H1 (cell line): ENCODE results near the gene MAIP1. TPM values are rescaled to one million over a fixed set of nuclear protein-coding genes. Genes with fewer than 3 reads are reported as not detected.

Experiments
- CTCF ChIA-PET: fragments of 300-600 bp; sonication (Branson Sonifier 250); formaldehyde crosslinking; loops from one replicate; lab custom pipeline; 2021; ENCODE audit not compliant: partially characterized antibody; lab: Charles Lee
- POLR2A ChIA-PET: fragments of 300-600 bp; sonication (Branson Sonifier 250); formaldehyde crosslinking; loops from one replicate; lab custom pipeline; 2021; ENCODE audit warnings: inconsistent platforms; ENCODE audit not compliant: partially characterized antibody; lab: Charles Lee
- DNase-seq, 2 experiments: peaks; one replicate each; pipeline versions ENCODE4 v3.0.0 to v3.0.0-alpha.2; 2010 to 2022; ENCODE audit warnings: low spot score in 2 of 2, low read depth in 1 of 2, mixed read lengths in 1 of 2
- FAIRE-seq: peaks from 2 replicates; lab custom pipeline; 2011; peaks lifted over from hg19 to GRCh38; lab: Jason Lieb, UNC
- H2AFZ ChIP-seq: 2 replicates; pipeline ENCODE4 v1.8.1; 2012; ENCODE audit warnings: low read length, inconsistent platforms
- H2AK5ac ChIP-seq: 2 replicates; pipeline ENCODE4 v1.6.1; 2013; ENCODE audit warnings: low read depth, low read length
- H2BK120ac ChIP-seq: replicated peaks from 2 replicates; pipeline ENCODE3; 2013; ENCODE audit warnings: low read depth, low read length, inconsistent platforms
- H2BK12ac ChIP-seq: 2 replicates; pipeline ENCODE4 v1.6.1; 2013; ENCODE audit warnings: low read depth, low read length
- H2BK15ac ChIP-seq: 2 replicates; pipeline ENCODE4 v1.6.1; 2013; ENCODE audit warnings: low read length
- H2BK20ac ChIP-seq: 2 replicates; pipeline ENCODE4 v1.6.1; 2013; ENCODE audit warnings: low read length
- H2BK5ac ChIP-seq: 2 replicates; pipeline ENCODE4 v1.6.1; 2013; ENCODE audit warnings: low read depth, low read length
- H3K14ac ChIP-seq: 2 replicates; pipeline ENCODE4 v1.6.1; 2013; ENCODE audit warnings: inconsistent platforms; ENCODE audit not compliant: insufficient read length
- H3K18ac ChIP-seq: 2 replicates; pipeline ENCODE4 v1.6.1; 2013; ENCODE audit warnings: low read length; ENCODE audit errors: extremely low read depth
- H3K23ac ChIP-seq: 2 replicates; pipeline ENCODE4 v1.6.1; 2013; ENCODE audit warnings: inconsistent platforms; ENCODE audit not compliant: insufficient read length
- H3K23me2 ChIP-seq: 2 replicates; pipeline ENCODE4 v1.6.1; 2013; ENCODE audit warnings: low read depth, low read length
- H3K27ac ChIP-seq: 2 replicates; pipeline ENCODE4 v1.6.1; 2011; ENCODE audit warnings: low read depth, low read length, inconsistent platforms
- H3K27me3 ChIP-seq, 4 experiments: replicated peaks in 1 of 4; 1 replicate in 1 of 4; 2 replicates in 3 of 4; pipeline versions ENCODE4 v1.6.1 to v1.8.1; 2011 to 2013; ENCODE audit warnings: low read length in 3 of 4, mild to moderate bottlenecking in 3 of 4, inconsistent platforms in 2 of 4, mixed read lengths in 2 of 4, moderate library complexity in 1 of 4; ENCODE audit not compliant: control insufficient read depth in 3 of 4, insufficient read depth in 3 of 4; ENCODE audit errors: extremely low read depth in 1 of 4
- H3K36me3 ChIP-seq, 4 experiments: 2 replicates each; pipeline versions ENCODE4 v1.6.1 to v1.8.1; 2011 to 2013; ENCODE audit warnings: mild to moderate bottlenecking in 4 of 4, low read length in 3 of 4, moderate library complexity in 2 of 4, control low read depth in 1 of 4, inconsistent platforms in 1 of 4; ENCODE audit not compliant: insufficient read depth in 4 of 4, control insufficient read depth in 2 of 4
- H3K4ac ChIP-seq: replicated peaks from 2 replicates; pipeline ENCODE3; 2013; ENCODE audit warnings: low read length, low read depth, mixed read lengths, inconsistent platforms; ENCODE audit not compliant: insufficient read length
- H3K4me1 ChIP-seq, 4 experiments: replicated peaks in 1 of 4; 1 replicate in 1 of 4; 2 replicates in 3 of 4; pipeline versions ENCODE4 v1.6.1 to v1.8.1; 2011 to 2013; ENCODE audit warnings: low read length in 3 of 4, inconsistent platforms in 2 of 4, mixed read lengths in 1 of 4; ENCODE audit not compliant: insufficient read depth in 4 of 4, control insufficient read depth in 3 of 4
- H3K4me2 ChIP-seq, 2 experiments: 2 replicates each; pipeline versions ENCODE4 v1.6.1 to v1.8.1; 2011 to 2013; ENCODE audit warnings: low read depth in 2 of 2, low read length in 2 of 2, control low read depth in 1 of 2, inconsistent platforms in 1 of 2, mild to moderate bottlenecking in 1 of 2; ENCODE audit not compliant: insufficient read depth in 1 of 2
- H3K4me3 ChIP-seq, 4 experiments: fragments of 200-600, 300-600 bp in 1 of 4; sonication (generic), shearing (Covaris generic), sonication (Bioruptor Twin) in 1 of 4; 2 replicates each; pipeline versions ENCODE4 v1.5.1 to v1.8.1; 2011 to 2016; ENCODE audit warnings: low read length in 4 of 4, low read depth in 3 of 4, control low read depth in 2 of 4, inconsistent platforms in 2 of 4, mild to moderate bottlenecking in 2 of 4, mixed read lengths in 1 of 4, moderate library complexity in 1 of 4; ENCODE audit not compliant: insufficient read depth in 2 of 4; ENCODE audit errors: extremely low read depth in 1 of 4
- H3K56ac ChIP-seq: replicated peaks from 2 replicates; pipeline ENCODE3; 2013; ENCODE audit warnings: low read depth, mild to moderate bottlenecking, mixed read lengths, low read length, inconsistent platforms; ENCODE audit not compliant: insufficient read length
- H3K79me1 ChIP-seq: 2 replicates; pipeline ENCODE4 v1.6.1; 2013; ENCODE audit warnings: low read depth, low read length, control low read depth
- H3K79me2 ChIP-seq, 2 experiments: 2 replicates each; pipeline versions ENCODE4 v1.6.1 to v1.8.1; 2012 to 2013; ENCODE audit warnings: low read length in 2 of 2, mild to moderate bottlenecking in 2 of 2, inconsistent platforms in 1 of 2; ENCODE audit not compliant: insufficient read depth in 2 of 2, control insufficient read depth in 1 of 2
- H3K9ac ChIP-seq, 4 experiments: replicated peaks in 1 of 4; 1 replicate in 1 of 4; 2 replicates in 3 of 4; pipeline versions ENCODE4 v1.6.1 to v1.8.1; 2011 to 2013; ENCODE audit warnings: low read depth in 3 of 4, low read length in 3 of 4, control low read depth in 2 of 4, mild to moderate bottlenecking in 2 of 4, moderate library complexity in 2 of 4, inconsistent platforms in 1 of 4; ENCODE audit errors: extremely low read depth in 1 of 4
- H3K9me3 ChIP-seq, 2 experiments: 2 replicates each; pipeline versions ENCODE4 v1.6.1 to v1.8.1; 2012 to 2013; ENCODE audit warnings: mild to moderate bottlenecking in 2 of 2, moderate library complexity in 2 of 2, control low read depth in 1 of 2, inconsistent platforms in 1 of 2, low read depth in 1 of 2, low read length in 1 of 2, mixed read lengths in 1 of 2; ENCODE audit not compliant: insufficient read depth in 2 of 2
- H4K20me1 ChIP-seq, 2 experiments: replicated peaks in 1 of 2; 2 replicates each; pipeline versions ENCODE3 to v1.8.1; 2011 to 2013; ENCODE audit warnings: inconsistent platforms in 2 of 2, low read length in 2 of 2, mild to moderate bottlenecking in 1 of 2; ENCODE audit not compliant: insufficient read depth in 2 of 2, control insufficient read depth in 1 of 2
- H4K5ac ChIP-seq: 2 replicates; pipeline ENCODE4 v1.6.1; 2013; ENCODE audit warnings: low read length, low read depth, mixed read lengths, inconsistent platforms; ENCODE audit not compliant: insufficient read length
- H4K8ac ChIP-seq: 2 replicates; pipeline ENCODE4 v1.8.0; 2013; ENCODE audit warnings: mild to moderate bottlenecking, moderate library complexity, low read length, inconsistent platforms; ENCODE audit not compliant: insufficient read depth; ENCODE audit errors: extremely low read depth
- H4K91ac ChIP-seq: replicated peaks from 2 replicates; pipeline ENCODE3; 2013; ENCODE audit warnings: low read length, mixed read lengths, inconsistent platforms; ENCODE audit not compliant: insufficient read length
- BACH1 ChIP-seq: IDR thresholded peaks from 2 replicates; pipeline ENCODE4 v1.6.1; 2012; ENCODE audit warnings: low read length, improper control_type of control experiment
- CBX5 ChIP-seq: fragments of 300-800, 300-1000 bp; sonication (generic); IDR thresholded peaks from 2 replicates; pipeline ENCODE4 v1.7.1; 2016; ENCODE audit warnings: antibody characterized with exemption, low read length, low read depth
- EGR1 ChIP-seq: IDR thresholded peaks from 2 replicates; pipeline ENCODE4 v1.6.1; 2011; ENCODE audit warnings: low read depth, low read length, borderline replicate concordance
- POLR2A ChIP-seq, 2 experiments: IDR thresholded peaks; 1 replicate in 1 of 2; 2 replicates in 1 of 2; pipeline ENCODE4 v1.6.1; 2011; ENCODE audit warnings: low read depth in 2 of 2, low read length in 2 of 2, mild to moderate bottlenecking in 2 of 2; ENCODE audit errors: control extremely low read depth in 1 of 2
- POU5F1 ChIP-seq: IDR thresholded peaks from 2 replicates; pipeline ENCODE4 v1.6.1; 2011; ENCODE audit warnings: low read depth, mild to moderate bottlenecking, low read length, moderate library complexity
- RNF2 ChIP-seq: fragments of 200-900, 300-1000 bp; sonication (generic); IDR thresholded peaks from 2 replicates; pipeline ENCODE4 v1.7.1; 2016; ENCODE audit warnings: borderline replicate concordance, low read depth, mild to moderate bottlenecking, antibody characterized with exemption, low read length; ENCODE audit not compliant: poor library complexity, severe bottlenecking; ENCODE audit errors: missing control alignments
- SAP30 ChIP-seq: fragments of 300-600 bp; sonication (generic); IDR thresholded peaks from 2 replicates; pipeline ENCODE4 v1.7.1; 2012; ENCODE audit warnings: low read length, moderate library complexity, mild to moderate bottlenecking, inconsistent platforms; ENCODE audit not compliant: insufficient read depth, insufficient replicate concordance
- TCF12 ChIP-seq: IDR thresholded peaks from 2 replicates; pipeline ENCODE4 v1.6.1; 2011; ENCODE audit warnings: low read depth, mild to moderate bottlenecking, low read length
- TEAD4 ChIP-seq: IDR thresholded peaks from 2 replicates; pipeline ENCODE4 v1.6.1; 2012; ENCODE audit warnings: low read depth, low read length, inconsistent platforms, mixed read lengths
- USF2 ChIP-seq: IDR thresholded peaks from 2 replicates; pipeline ENCODE4 v1.6.1; 2011; ENCODE audit warnings: low read length, improper control_type of control experiment
- WGBS, 2 experiments: shearing (Covaris generic) in 1 of 2; methylation state at CpG; one replicate each; pipeline versions ENCODE4 v1.1.6 to v1.1.7; 2013 to 2015; ENCODE audit warnings: low lambda C conversion rate in 2 of 2, mixed read lengths in 2 of 2, inconsistent platforms in 1 of 2, low coverage in 1 of 2, missing lambda C conversion rate in 1 of 2; ENCODE audit not compliant: insufficient replicate concordance in 2 of 2, insufficient coverage in 1 of 2, insufficient read length in 1 of 2; ENCODE audit errors: extremely low coverage in 1 of 2, missing lambda C conversion rate in 1 of 2; 5-methylcytosine and 5-hydroxymethylcytosine counted together
- polyA plus RNA-seq, 7 experiments: library from polyadenylated mRNA; depleted of rRNA in 3 of 7; stranded (reverse) in 5 of 7; unstranded in 2 of 7; fragments of >200 nt in 5 of 7; fragments of 200-250 nt in 2 of 7; gene quantifications; 1 replicate in 5 of 7; 2 replicates in 1 of 7; 4 replicates in 1 of 7; pipeline versions ENCODE4 v1.2.1 to v1.2.3, GENCODE V29; 2011 to 2013; ENCODE audit warnings: missing spikeins in 2 of 7, mixed read lengths in 2 of 7
- total RNA-seq: library from RNA; stranded (reverse); fragmentation: NEBNext Ultra II Directional; extraction: Animal tissue kit (Norgen Biotek cat#: 25700); gene quantifications from 2 replicates; pipeline ENCODE4 v1.2.1, GENCODE V29; 2021
- TF ChIP-seq, protein P1 (sequence below): IDR thresholded peaks from 2 replicates; pipeline ENCODE4 v1.6.1; 2012; ENCODE audit warnings: inconsistent platforms

Gene MAIP1
- total and polyA plus RNA-seq, 2 of the 8 experiments (the other 6 are each of a cell fraction or from before 2014, with no cell fraction given): 23.2 to 28.5 TPM

DNA sequence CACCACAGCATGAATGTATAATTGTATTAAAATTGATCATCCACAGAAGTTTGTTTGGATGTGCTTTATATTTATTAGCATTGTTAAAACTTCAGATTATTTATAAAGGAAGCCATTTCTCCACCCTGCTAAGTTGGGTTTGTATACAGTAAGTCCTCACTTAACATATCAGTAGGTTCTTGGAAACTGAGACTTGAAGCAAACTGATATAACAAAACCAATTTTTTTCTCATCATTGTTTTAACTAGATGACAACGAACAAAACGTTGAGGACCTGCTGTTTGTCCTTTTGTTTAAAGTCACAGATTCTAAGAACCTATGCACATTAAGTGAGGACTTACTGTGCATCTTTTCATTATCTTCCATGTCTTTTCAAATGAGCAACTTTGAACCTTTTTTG lies 27.2 kb upstream of the MAIP1 start:
- 25% methylated on average over 2 of the region's 2 CpGs; no CpG with 5 or more reads in 1 of the 2 experiments for WGBS, 2 experiments

More for the DNA sequence above, 27.2 kb upstream of the MAIP1 start:
- peak overlapping the region; percentile 10 to 15; a peak in 2 of 4 replicates for H3K4me2 ChIP-seq
- peak overlapping the region; percentile 65 for H4K5ac ChIP-seq
- no peaks in the 10 kb centered on the region for H4K20me1 ChIP-seq
- no peak overlapping the region for H3K4ac ChIP-seq
- no peak overlapping the region for H2BK12ac ChIP-seq
- TF ChIP-seq RNF2 (no peak), USF2 (no peak), TEAD4 (no peak), CBX5 (no peak), POU5F1 (no peak), POLR2A (IDR thresholded peaks at IDR 0.05; ENCODE audit: control extremely low read depth in 1 of 2, low read depth in 2 of 2, low read length in 2 of 2) (no peak), TCF12 (no peak), SAP30 (no peak), BACH1 (no peak), EGR1 (no peak)
- TF ChIP-seq, protein P1, sequence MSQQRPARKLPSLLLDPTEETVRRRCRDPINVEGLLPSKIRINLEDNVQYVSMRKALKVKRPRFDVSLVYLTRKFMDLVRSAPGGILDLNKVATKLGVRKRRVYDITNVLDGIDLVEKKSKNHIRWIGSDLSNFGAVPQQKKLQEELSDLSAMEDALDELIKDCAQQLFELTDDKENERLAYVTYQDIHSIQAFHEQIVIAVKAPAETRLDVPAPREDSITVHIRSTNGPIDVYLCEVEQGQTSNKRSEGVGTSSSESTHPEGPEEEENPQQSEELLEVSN: no peak
- TF ChIP-seq, all 59 proteins: peak for 0
- no peaks in the 10 kb centered on the region for H3K9me3 ChIP-seq
- no peak overlapping the region for H3K9ac ChIP-seq
- CTCF ChIA-PET: no interaction called here
- FAIRE-seq (peak; percentile 28), DNase-seq (no peak)
- no peak overlapping the region for H3K23ac ChIP-seq
- H3K27ac ChIP-seq: no peak overlapping the region
- no peak overlapping the region for H2BK15ac ChIP-seq
- no peaks in the 10 kb centered on the region for H3K27me3 ChIP-seq
- no peaks in the 10 kb centered on the region; the same call in 1 of the 2 replicates for H3K79me1 ChIP-seq
- H3K23me2 ChIP-seq: no peaks in the 10 kb centered on the region
- H3K79me2 ChIP-seq: peaks cover 0 to 37% of the 10 kb centered on the region in 2 experiments; a peak in 2 of 4 replicates
- H4K8ac ChIP-seq: no peak overlapping the region
- peak overlapping the region in 1 of 4 experiments; percentile 11; a peak in 1 of 8 replicates for H3K4me3 ChIP-seq
- peaks cover 0 to 8% (median 0%) of the 10 kb centered on the region in 4 experiments; a peak in 3 of 7 replicates for H3K4me1 ChIP-seq
- no peak overlapping the region for H2BK20ac ChIP-seq
- peaks cover 0 to 53% (median 11%) of the 10 kb centered on the region in 4 experiments; a peak in 5 of 8 replicates for H3K36me3 ChIP-seq
- no peak overlapping the region for H2BK5ac ChIP-seq
- H2AK5ac ChIP-seq: no peak overlapping the region
- POLR2A ChIA-PET: interaction anchor here (0.6 to 1.5 kb wide), 4 partner anchors 13 to 1051 kb away, joined by 5 to 10 read pairs (median 7); partner anchors contain the start of gene C2orf69
- H3K18ac ChIP-seq: no peak overlapping the region
- no peak overlapping the region for H3K56ac ChIP-seq
- H2AFZ ChIP-seq: no peak overlapping the region
- H4K91ac ChIP-seq: no peak overlapping the region
- H2BK120ac ChIP-seq: no peak overlapping the region
- H3K14ac ChIP-seq: no peak overlapping the region
